Islet of Langerhans (tissue), 1 donor: Measurements from ENCODE around the gene STRADA.

Experiments used
- FAIRE-seq: peaks from one replicate; lab custom pipeline; 2011; peaks lifted over from hg19 to GRCh38; lab: Jason Lieb, UNC

The STRADA gene

GRCh38 chr17:63701456-63701820 is 40.2 kb downstream of the STRADA start:
- FAIRE-seq = no peak

- FAIRE-seq = no peak
Measured at GRCh38 chr17:63700528-63701455, 40.8 kb downstream of the STRADA start.

GRCh38 chr17:63699638-63700527 is 41.7 kb downstream of the STRADA start, which contains the start of gene LIMD2:
Gene LIMD2, minus strand, starts transcription at chr17:63700125. Its CDS starts 827 bp downstream, at chr17:63699298.
- no peak for FAIRE-seq

- no peak for FAIRE-seq
Measured at GRCh38 chr17:63698886-63699637, 42.5 kb downstream of the STRADA start.

GRCh38 chr17:63698381-63698885 is 43.2 kb downstream of the STRADA start:
- FAIRE-seq = no peak

- FAIRE-seq = no peak
Measured at GRCh38 chr17:63697341-63698286, 44.0 kb downstream of the STRADA start.

- FAIRE-seq = no peak
Measured at GRCh38 chr17:63696381-63696961, 45.1 kb downstream of the STRADA start.

GRCh38 chr17:63695889-63696288 is 45.7 kb downstream of the STRADA start:
- no peak for FAIRE-seq

GRCh38 chr17:63694950-63695773 is 46.4 kb downstream of the STRADA start:
- FAIRE-seq = no peak

- no peak for FAIRE-seq
Measured at GRCh38 chr17:63694229-63694949, 47.2 kb downstream of the STRADA start.

- no peak for FAIRE-seq
Measured at GRCh38 chr17:63693411-63694113, 48.0 kb downstream of the STRADA start.

- FAIRE-seq = no peak
Measured at GRCh38 chr17:63692195-63692816, 49.3 kb downstream of the STRADA start.

- no peak for FAIRE-seq
Measured at GRCh38 chr17:63689479-63689878, 52.1 kb downstream of the STRADA start.

GRCh38 chr17:63688396-63689020 is 53.1 kb downstream of the STRADA start:
- no peak for FAIRE-seq

GRCh38 chr17:63686138-63686685 is 55.4 kb downstream of the STRADA start:
- no peak for FAIRE-seq

GRCh38 chr17:63685578-63685977 is 56.0 kb downstream of the STRADA start:
- FAIRE-seq = no peak

GRCh38 chr17:63685041-63685440 is 56.6 kb downstream of the STRADA start:
- no peak for FAIRE-seq
